CD4-positive, alpha-beta T cell (primary cell): Measurements from ENCODE around the gene ATP2A3. TPM values are rescaled to one million over a fixed set of nuclear protein-coding genes. Genes with fewer than 3 reads are reported as not detected.
"Not testable (repeated sequence)": the region's sequence is repeated elsewhere in the genome, so short reads cannot be mapped to it uniquely, and the experiment has no call there.

Experiments
- ATAC-seq: fragments of 200-7000 bp; cut with Tn5 transposase; one replicate; pipeline ENCODE4 v1.10.0; 2022; ENCODE audit warnings: mild to moderate bottlenecking; ENCODE audit not compliant: poor library complexity
- CTCF ChIA-PET: fragments of 350-600 bp; sonication (Branson Sonifier 250); formaldehyde crosslinking; loops from one replicate; lab custom pipeline; 2021; ENCODE audit warnings: antibody characterized with exemption, inconsistent platforms; lab: Charles Lee
- POLR2A ChIA-PET: fragments of 350-600 bp; sonication (Branson Sonifier 250); formaldehyde crosslinking; loops from one replicate; lab custom pipeline; 2021; ENCODE audit warnings: antibody characterized with exemption, inconsistent platforms; lab: Charles Lee
- DNase-seq, 14 experiments: peaks; one replicate each; pipeline ENCODE4 v3.0.0-alpha.2; 2013 to 2020; ENCODE audit warnings: mixed read lengths in 2 of 14
- H3K27ac ChIP-seq, 2 donors: one replicate each; pipeline versions ENCODE4 v1.5.1 to v1.7.0; 2013; ENCODE audit warnings: low read length in 2 of 2, low read depth in 1 of 2, mild to moderate bottlenecking in 1 of 2
- H3K27me3 ChIP-seq, 2 experiments: 1 replicate in 1 of 2; 2 replicates in 1 of 2; pipeline versions ENCODE4 v1.6.1 to v1.7.0; 2013; ENCODE audit warnings: low read length in 2 of 2, control low read depth in 1 of 2, mild to moderate bottlenecking in 1 of 2, moderate library complexity in 1 of 2; ENCODE audit not compliant: insufficient read depth in 2 of 2, control insufficient read depth in 1 of 2
- H3K36me3 ChIP-seq: one replicate; pipeline ENCODE4 v1.6.1; 2013; ENCODE audit warnings: low read length, control low read depth; ENCODE audit not compliant: insufficient read depth
- H3K4me1 ChIP-seq: one replicate; pipeline ENCODE4 v1.6.1; 2013; ENCODE audit warnings: low read length, control low read depth; ENCODE audit not compliant: insufficient read depth
- H3K4me3 ChIP-seq: one replicate; pipeline ENCODE4 v1.5.1; 2013; ENCODE audit warnings: mild to moderate bottlenecking, low read length, moderate library complexity
- H3K9me3 ChIP-seq, 2 experiments: 1 replicate in 1 of 2; 2 replicates in 1 of 2; pipeline versions ENCODE4 v1.6.1 to v1.7.0; 2013; ENCODE audit warnings: low read length in 2 of 2, mild to moderate bottlenecking in 2 of 2, control low read depth in 1 of 2, moderate library complexity in 1 of 2; ENCODE audit not compliant: control insufficient read depth in 1 of 2, insufficient read depth in 1 of 2
- H3K27ac Mint-ChIP-seq: one replicate; pipeline ENCODE4 v1.8.0; 2020; ENCODE audit warnings: mixed read lengths
- H3K27me3 Mint-ChIP-seq: one replicate; pipeline ENCODE4 v1.8.0; 2021; ENCODE audit warnings: mixed read lengths
- H3K36me3 Mint-ChIP-seq: one replicate; pipeline ENCODE4 v1.8.0; 2021; ENCODE audit warnings: low read depth, mixed read lengths
- H3K4me1 Mint-ChIP-seq: one replicate; pipeline ENCODE4 v1.8.0; 2021; ENCODE audit warnings: low read depth, mixed read lengths
- H3K4me3 Mint-ChIP-seq: one replicate; pipeline ENCODE4 v1.8.0; 2020; ENCODE audit warnings: mild to moderate bottlenecking, mixed read lengths
- H3K9me3 Mint-ChIP-seq: one replicate; pipeline ENCODE4 v1.8.0; 2020; ENCODE audit warnings: mixed read lengths
- intact Hi-C, 2 experiments: fragments of 100-400 bp; cut with DNase I in 1 of 2; cut with micrococcal nuclease in 1 of 2; formaldehyde crosslinking; loops; one replicate each; pipeline versions ENCODE4 v1.15.1 to v1.9.0; 2023 to 2025; cut with DNase I, micrococcal nuclease
- total RNA-seq, 174 experiments: library from RNA in 2 of 174; stranded (reverse) in 2 of 174; gene quantifications; one replicate each; pipeline ENCODE4 v1.2.3 and lab custom pipeline; 2021 to 2026
- TF ChIP-seq, protein P1 (sequence below): fragments of 200-600 bp; IDR thresholded peaks from one replicate; pipeline ENCODE4 v1.8.0; 2022; ENCODE audit warnings: antibody characterized with exemption, mild to moderate bottlenecking

Gene ATP2A3
- total RNA-seq, 2 experiments from 2014 or later, result 197 to 199 TPM

GRCh38 chr17:3994221-3994576 lies 30.0 kb upstream of the ATP2A3 start:
- Mint-ChIP-seq H3K27me3 (peaks cover 7% of the 10 kb centered on the region), H3K27ac (no peak overlapping the region), H3K4me1 (no peaks in the 10 kb centered on the region), H3K9me3 (peaks cover 4% of the 10 kb centered on the region), H3K36me3 (no peaks in the 10 kb centered on the region), H3K4me3 (no peak overlapping the region)
- intact Hi-C loops, result no loop called here
- TF ChIP-seq, protein P1, sequence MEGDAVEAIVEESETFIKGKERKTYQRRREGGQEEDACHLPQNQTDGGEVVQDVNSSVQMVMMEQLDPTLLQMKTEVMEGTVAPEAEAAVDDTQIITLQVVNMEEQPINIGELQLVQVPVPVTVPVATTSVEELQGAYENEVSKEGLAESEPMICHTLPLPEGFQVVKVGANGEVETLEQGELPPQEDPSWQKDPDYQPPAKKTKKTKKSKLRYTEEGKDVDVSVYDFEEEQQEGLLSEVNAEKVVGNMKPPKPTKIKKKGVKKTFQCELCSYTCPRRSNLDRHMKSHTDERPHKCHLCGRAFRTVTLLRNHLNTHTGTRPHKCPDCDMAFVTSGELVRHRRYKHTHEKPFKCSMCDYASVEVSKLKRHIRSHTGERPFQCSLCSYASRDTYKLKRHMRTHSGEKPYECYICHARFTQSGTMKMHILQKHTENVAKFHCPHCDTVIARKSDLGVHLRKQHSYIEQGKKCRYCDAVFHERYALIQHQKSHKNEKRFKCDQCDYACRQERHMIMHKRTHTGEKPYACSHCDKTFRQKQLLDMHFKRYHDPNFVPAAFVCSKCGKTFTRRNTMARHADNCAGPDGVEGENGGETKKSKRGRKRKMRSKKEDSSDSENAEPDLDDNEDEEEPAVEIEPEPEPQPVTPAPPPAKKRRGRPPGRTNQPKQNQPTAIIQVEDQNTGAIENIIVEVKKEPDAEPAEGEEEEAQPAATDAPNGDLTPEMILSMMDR, result no peak
- no peak for DNase-seq
- Histone ChIP-seq H3K27ac (no peak overlapping the region), H3K9me3 (peaks cover 3 to 10% of the 10 kb centered on the region in 2 experiments), H3K27me3 (peaks cover 0 to 4% of the 10 kb centered on the region in 2 experiments), H3K4me1 (no peaks in the 10 kb centered on the region), H3K36me3 (no peaks in the 10 kb centered on the region), H3K4me3 (no peak overlapping the region)
- ATAC-seq, result no peak
- ChIA-PET CTCF (no interaction called here), POLR2A (interaction anchor here (1.0 kb wide), 1 partner anchor 29 kb away, joined by 3 read pairs; no protein-coding TSS in a partner anchor)

GRCh38 chr17:3993493-3994220 lies 29.4 kb upstream of the ATP2A3 start:
- ChIA-PET CTCF (no interaction called here), POLR2A (no interaction called here)
- peaks cover 0 to 4% of the 10 kb centered on the region in 2 experiments for H3K27me3 ChIP-seq
- ATAC-seq, result no peak
- H3K36me3 Mint-ChIP-seq, result no peaks in the 10 kb centered on the region
- H3K27me3 Mint-ChIP-seq, result peaks cover 7% of the 10 kb centered on the region
- peaks cover 4% of the 10 kb centered on the region for H3K9me3 Mint-ChIP-seq
- no peaks in the 10 kb centered on the region for H3K4me1 ChIP-seq
- H3K27ac Mint-ChIP-seq, result no peak overlapping the region
- no peaks in the 10 kb centered on the region for H3K4me1 Mint-ChIP-seq
- DNase-seq, result no peak
- TF ChIP-seq, protein P1, result no peak
- intact Hi-C loops, result no loop called here
- H3K36me3 ChIP-seq, result no peaks in the 10 kb centered on the region
- no peak overlapping the region for H3K27ac ChIP-seq
- H3K9me3 ChIP-seq, result peaks cover 3 to 10% of the 10 kb centered on the region in 2 experiments
- no peak overlapping the region for H3K4me3 ChIP-seq
- H3K4me3 Mint-ChIP-seq, result no peak overlapping the region

DNA sequence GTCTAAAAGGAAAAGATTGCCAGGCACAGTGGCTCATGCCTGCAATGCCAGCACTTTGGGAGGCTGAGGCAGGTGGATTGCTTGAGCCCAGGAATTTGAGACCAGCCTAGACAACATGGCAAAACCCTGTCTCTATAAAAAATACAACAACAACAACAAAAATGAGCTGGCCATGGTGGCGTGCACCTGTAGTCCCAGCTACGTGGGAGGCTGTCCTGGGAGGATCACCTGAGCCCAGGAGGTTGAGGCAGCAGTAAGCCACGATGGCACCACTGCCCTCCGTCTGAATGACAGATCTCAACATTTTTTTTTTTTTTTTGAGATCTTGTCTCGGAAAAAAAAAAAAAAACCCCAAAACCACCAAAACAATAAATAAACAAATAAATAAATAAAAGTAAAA lies 28.1 kb upstream of the ATP2A3 start:
- Mint-ChIP-seq H3K36me3 (no peaks in the 10 kb centered on the region), H3K9me3 (peaks cover 4% of the 10 kb centered on the region), H3K27ac (no peak overlapping the region), H3K27me3 (peaks cover 7% of the 10 kb centered on the region), H3K4me1 (no peaks in the 10 kb centered on the region), H3K4me3 (no peak overlapping the region)
- DNase-seq (no peak), ATAC-seq (no peak)
- Histone ChIP-seq H3K27ac (no peak overlapping the region), H3K4me3 (no peak overlapping the region), H3K27me3 (peaks cover 0 to 4% of the 10 kb centered on the region in 2 experiments), H3K4me1 (no peaks in the 10 kb centered on the region), H3K36me3 (no peaks in the 10 kb centered on the region), H3K9me3 (peaks cover 3 to 10% of the 10 kb centered on the region in 2 experiments)
- CTCF ChIA-PET, result no interaction called here
- TF ChIP-seq, protein P1, result no peak
- intact Hi-C loops, result no loop called here
- POLR2A ChIA-PET, result no interaction called here

- H3K27me3 ChIP-seq, H3K36me3 Mint-ChIP-seq, H3K27me3 Mint-ChIP-seq, DNase-seq, ATAC-seq, H3K4me1 ChIP-seq, POLR2A ChIA-PET, H3K4me3 ChIP-seq, H3K36me3 ChIP-seq, H3K27ac Mint-ChIP-seq, H3K27ac ChIP-seq, H3K4me3 Mint-ChIP-seq, H3K9me3 Mint-ChIP-seq, H3K4me1 Mint-ChIP-seq, intact Hi-C loops, CTCF ChIA-PET: not testable (repeated sequence)
- peaks cover 3 to 10% of the 10 kb centered on the region in 2 experiments for H3K9me3 ChIP-seq
Observed at GRCh38 chr17:3991699-3992098, 27.5 kb upstream of the ATP2A3 start.
